K562 (cell line): Measurements from ENCODE around the gene NFIC.

Source experiments
- EP300 ChIP-seq: IDR thresholded peaks from 2 replicates; pipeline ENCODE4 v1.6.1; 2012; ENCODE audit warnings: low read length, improper control_type of control experiment
- ETV5 ChIP-seq: sonication (generic); formaldehyde crosslinking; IDR thresholded peaks from 2 replicates; pipeline ENCODE4 v1.4.0; 2020; ENCODE audit warnings: low read depth, mild to moderate bottlenecking, missing genetic modification reagents
- EZH2 ChIP-seq: IDR thresholded peaks from 2 replicates; pipeline ENCODE4 v1.6.1; 2012; ENCODE audit warnings: low read depth, mild to moderate bottlenecking, inconsistent platforms, low read length, borderline replicate concordance
- ZNF668 ChIP-seq: fragments of 250-450 bp; sonication (Bioruptor Pico); IDR thresholded peaks from 2 replicates; pipeline ENCODE4 v1.8.0; 2022; ENCODE audit warnings: mild to moderate bottlenecking, inconsistent platforms

GRCh38 chr19:3470500-3471128 is 104.2 kb downstream of the NFIC start:
- TF ChIP-seq ETV5 (no peak), ZNF668 (CRISPR knock-in tag) (no peak), EP300 (no peak), EZH2 (no peak)
